ENCODE data around the gene LPP.

DNA sequence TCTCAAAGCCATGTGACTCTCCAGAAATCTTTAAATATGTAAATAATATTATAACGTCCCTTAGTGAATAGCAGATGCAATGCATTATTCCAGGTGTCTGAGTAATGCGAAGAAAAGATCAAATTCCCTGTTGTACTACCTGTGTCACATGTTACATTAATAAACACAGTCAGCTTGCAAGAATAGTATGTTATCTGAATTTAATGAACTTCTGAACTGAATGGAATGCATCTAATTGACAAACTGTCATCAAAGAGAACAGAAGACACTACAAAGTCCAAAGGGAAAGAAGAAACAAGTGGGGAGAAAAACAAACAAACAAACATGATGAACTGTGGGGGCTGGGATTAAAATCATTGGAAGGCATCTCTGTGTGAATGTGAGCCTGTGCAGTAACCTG lies 508.8 kb downstream of the LPP start:
- TF ChIP-seq CTCF (IDR thresholded peaks at IDR 0.05 in 2 of 3, conservative IDR thresholded peaks at IDR 0.05 in 1 of 3; ENCODE audit: insufficient read depth in 2 of 3, low read depth in 1 of 3, low read length in 3 of 3) (no peak), JUN (IDR thresholded peaks at IDR 0.05; ENCODE audit: borderline replicate concordance, low read depth, low read length) (no peak), JUN (CRISPR knock-in tag; IDR thresholded peaks at IDR 0.05; ENCODE audit: borderline replicate concordance) (no peak), POLR2A (conservative IDR thresholded peaks at IDR 0.05) (no peak), ZBTB11 (CRISPR knock-in tag; IDR thresholded peaks at IDR 0.05) (no peak), TAF1 (IDR thresholded peaks at IDR 0.05; ENCODE audit: control insufficient read depth, extremely low read depth, insufficient read depth, low read length, severe bottlenecking) (no peak), SPI1 (IDR thresholded peaks at IDR 0.05; ENCODE audit: borderline replicate concordance, low read depth, low read length) (no peak)

Measured in K562 (cell line).